ENCODE results near the gene CLRN1.

- no peak for TF ChIP-seq YY1 (IDR thresholded peaks at IDR 0.05; ENCODE audit: low read depth)
- no peak for TF ChIP-seq MXI1 (IDR thresholded peaks at IDR 0.05; ENCODE audit: low read depth, low read length)
- TF ChIP-seq ELF1 (IDR thresholded peaks at IDR 0.05): no peak
Observed at GRCh38 chr3:150975992-150976368, 3.5 kb upstream of the CLRN1 start.

Data from SK-N-SH (cell line).